Karpas-422 (cell line): ENCODE results near the gene HIPK2. TPM values are rescaled to one million over a fixed set of nuclear protein-coding genes. Genes with fewer than 3 reads are reported as not detected.

Experiments used
- DNase-seq: peaks from one replicate; pipeline ENCODE4 v3.0.0-alpha.2; 2015
- H2AFZ ChIP-seq: fragments of 200-600 bp; sonication (generic); 2 replicates; pipeline ENCODE4 v1.6.1; 2014; ENCODE audit warnings: antibody characterized with exemption, low read length, mixed read lengths
- H3K27ac ChIP-seq: fragments of 200-600 bp; sonication (generic); 2 replicates; pipeline ENCODE4 v1.5.1; 2014; ENCODE audit warnings: mild to moderate bottlenecking, low read length, moderate library complexity
- H3K27me3 ChIP-seq: fragments of 200-600 bp; sonication (generic); 2 replicates; pipeline ENCODE4 v1.6.1; 2014; ENCODE audit warnings: low read length, mixed read lengths
- H3K36me3 ChIP-seq: fragments of 200-600 bp; sonication (generic); 2 replicates; pipeline ENCODE4 v1.6.1; 2014; ENCODE audit warnings: low read length, mixed read lengths; ENCODE audit not compliant: insufficient read depth
- H3K4me1 ChIP-seq: fragments of 200-600 bp; sonication (generic); 2 replicates; pipeline ENCODE4 v1.6.1; 2014; ENCODE audit warnings: mild to moderate bottlenecking, low read length, mixed read lengths
- H3K4me2 ChIP-seq: fragments of 200-600 bp; sonication (generic); 2 replicates; pipeline ENCODE4 v1.6.1; 2014; ENCODE audit warnings: low read length, low read depth, mild to moderate bottlenecking; ENCODE audit not compliant: poor library complexity, severe bottlenecking
- H3K4me3 ChIP-seq: fragments of 200-600 bp; sonication (generic); 2 replicates; pipeline ENCODE4 v1.5.1; 2014; ENCODE audit warnings: mild to moderate bottlenecking, antibody characterized with exemption, low read length, mixed read lengths
- H3K79me2 ChIP-seq: fragments of 200-600 bp; sonication (generic); 2 replicates; pipeline ENCODE4 v1.6.1; 2014; ENCODE audit warnings: mild to moderate bottlenecking, low read length, mixed read lengths
- H3K9ac ChIP-seq: fragments of 200-600 bp; sonication (generic); 2 replicates; pipeline ENCODE4 v1.6.0; 2014; ENCODE audit warnings: low read length
- H3K9me2 ChIP-seq: fragments of 200-600 bp; sonication (generic), shearing (Covaris generic); replicated peaks from 2 replicates; pipeline ENCODE4 v1.6.0; 2014; ENCODE audit warnings: mild to moderate bottlenecking, low read length, moderate library complexity; ENCODE audit not compliant: insufficient read depth
- H3K9me3 ChIP-seq: fragments of 300-700, 200-600 bp; sonication (generic); 2 replicates; pipeline ENCODE4 v1.6.1; 2014; ENCODE audit warnings: low read length, mixed read lengths
- H4K20me1 ChIP-seq: fragments of 200-600 bp; sonication (generic); 2 replicates; pipeline ENCODE4 v1.6.1; 2014; ENCODE audit warnings: mild to moderate bottlenecking, antibody characterized with exemption, low read length, low read depth; ENCODE audit not compliant: insufficient read depth
- total RNA-seq: library from RNA; depleted of rRNA; stranded (reverse); fragments of >200 nt; shearing (Covaris generic); gene quantifications from 2 replicates; pipeline ENCODE4 v1.2.3, GENCODE V29; 2014; ENCODE audit warnings: low replicate concordance

The HIPK2 gene
- total RNA-seq, 1 experiment from 2014 or later: not detected

GRCh38 chr7:139526578-139527544 is 250.9 kb downstream of the HIPK2 start:
- no peaks in the 10 kb centered on the region for H3K4me1 ChIP-seq
- no peaks in the 10 kb centered on the region for H3K36me3 ChIP-seq
- no peaks in the 10 kb centered on the region for H3K27me3 ChIP-seq
- no peaks in the 10 kb centered on the region for H3K9me2 ChIP-seq
- H3K4me3 ChIP-seq: no peak overlapping the region
- no peaks in the 10 kb centered on the region for H3K9me3 ChIP-seq
- no peak overlapping the region for H3K9ac ChIP-seq
- no peak overlapping the region for H2AFZ ChIP-seq
- H4K20me1 ChIP-seq: no peaks in the 10 kb centered on the region
- H3K4me2 ChIP-seq: no peak overlapping the region
- no peaks in the 10 kb centered on the region for H3K79me2 ChIP-seq
- no peak overlapping the region for H3K27ac ChIP-seq
- no peak for DNase-seq

DNA sequence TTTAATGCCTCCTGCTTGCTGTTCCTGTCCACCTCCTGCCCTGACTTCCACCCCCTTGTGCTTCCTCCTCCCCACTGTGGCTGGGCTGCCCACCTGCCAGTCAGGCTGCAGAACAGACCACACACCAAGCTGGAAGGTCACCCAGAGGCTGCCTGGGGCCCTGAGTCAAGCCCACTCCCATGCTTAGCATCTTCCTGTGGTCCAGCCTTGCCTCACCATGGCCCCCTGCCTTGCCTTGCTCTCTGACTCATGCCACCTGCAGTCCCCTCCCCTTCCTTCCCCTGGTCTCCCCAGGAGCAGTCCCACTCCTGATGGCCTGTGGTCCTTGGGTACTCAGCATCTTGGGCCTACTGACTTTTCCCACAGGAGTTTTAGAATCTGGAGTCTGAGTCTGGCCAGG is 252.0 kb downstream of the HIPK2 start:
- no peaks in the 10 kb centered on the region for H3K27me3 ChIP-seq
- H3K4me3 ChIP-seq: no peak overlapping the region
- no peak overlapping the region for H3K4me2 ChIP-seq
- DNase-seq: no peak
- H3K27ac ChIP-seq: no peak overlapping the region
- no peak overlapping the region for H3K9ac ChIP-seq
- H3K4me1 ChIP-seq: no peaks in the 10 kb centered on the region
- H2AFZ ChIP-seq: no peak overlapping the region
- no peaks in the 10 kb centered on the region for H3K9me3 ChIP-seq
- no peaks in the 10 kb centered on the region for H3K36me3 ChIP-seq
- no peaks in the 10 kb centered on the region for H4K20me1 ChIP-seq
- no peaks in the 10 kb centered on the region for H3K79me2 ChIP-seq
- H3K9me2 ChIP-seq: no peaks in the 10 kb centered on the region

GRCh38 chr7:139525239-139525638 is 252.6 kb downstream of the HIPK2 start:
- H3K9me3 ChIP-seq: no peaks in the 10 kb centered on the region
- no peak overlapping the region for H2AFZ ChIP-seq
- no peaks in the 10 kb centered on the region for H4K20me1 ChIP-seq
- no peaks in the 10 kb centered on the region for H3K79me2 ChIP-seq
- H3K4me2 ChIP-seq: no peak overlapping the region
- H3K36me3 ChIP-seq: no peaks in the 10 kb centered on the region
- DNase-seq: no peak
- no peak overlapping the region for H3K27ac ChIP-seq
- no peaks in the 10 kb centered on the region for H3K27me3 ChIP-seq
- no peak overlapping the region for H3K4me3 ChIP-seq
- no peak overlapping the region for H3K9ac ChIP-seq
- H3K9me2 ChIP-seq: no peaks in the 10 kb centered on the region
- H3K4me1 ChIP-seq: no peaks in the 10 kb centered on the region

- H3K9ac ChIP-seq: no peak overlapping the region
- no peaks in the 10 kb centered on the region for H3K4me1 ChIP-seq
- H3K27ac ChIP-seq: no peak overlapping the region
- no peaks in the 10 kb centered on the region for H3K27me3 ChIP-seq
- no peaks in the 10 kb centered on the region for H3K79me2 ChIP-seq
- no peak for DNase-seq
- no peaks in the 10 kb centered on the region for H4K20me1 ChIP-seq
- H3K9me3 ChIP-seq: no peaks in the 10 kb centered on the region
- H2AFZ ChIP-seq: no peak overlapping the region
- H3K9me2 ChIP-seq: no peaks in the 10 kb centered on the region
- no peaks in the 10 kb centered on the region for H3K36me3 ChIP-seq
- no peak overlapping the region for H3K4me3 ChIP-seq
- no peak overlapping the region for H3K4me2 ChIP-seq
Observed at GRCh38 chr7:139523968-139524815, 253.6 kb downstream of the HIPK2 start.

DNA sequence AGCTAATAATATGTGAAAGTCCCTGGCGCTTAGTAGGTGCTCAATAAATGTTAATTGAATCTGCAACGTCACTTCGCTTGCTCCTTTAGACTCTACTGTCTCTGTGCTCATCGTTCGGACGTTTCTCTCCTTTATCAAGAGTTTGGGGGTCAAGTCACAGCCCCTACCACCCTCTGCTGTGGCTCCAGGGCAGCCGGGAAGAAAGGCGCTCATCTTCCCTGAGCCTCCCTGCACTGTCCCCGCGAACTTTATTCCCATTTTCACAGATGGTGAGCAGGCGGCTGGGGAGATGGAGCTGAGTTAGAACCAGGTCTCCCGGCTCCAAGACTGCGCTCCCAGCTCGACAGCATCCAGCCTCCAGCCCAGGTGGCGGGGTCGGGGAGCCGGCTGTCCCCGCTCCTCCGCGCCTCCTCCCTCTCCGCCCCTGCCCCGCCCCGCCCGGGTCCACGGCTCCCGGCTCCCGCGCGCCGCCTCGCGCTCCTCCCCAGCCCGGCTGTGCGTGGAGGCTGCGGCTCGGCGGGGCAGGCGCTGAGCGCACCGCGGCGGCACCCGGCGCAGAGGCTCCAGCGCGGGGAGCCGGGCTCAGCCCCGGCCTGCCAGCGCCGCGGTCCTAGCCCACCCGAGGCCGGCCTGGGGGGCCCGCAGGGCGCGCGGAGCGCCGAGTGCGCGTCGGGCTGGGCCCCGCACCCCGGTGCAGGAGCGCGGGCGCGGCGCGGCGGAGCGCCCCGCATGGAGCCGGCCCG is 254.4 kb downstream of the HIPK2 start, which contains the start of gene CLEC2L:
Gene CLEC2L (plus strand): TSS at position 487 of the 743 bp plus-strand sequence. CDS start 243 bp downstream, at position 730.
- no peaks in the 10 kb centered on the region for H3K4me1 ChIP-seq
- no peak within 1 kb of the TSS for H2AFZ ChIP-seq
- no peaks in the 10 kb centered on the region for H3K36me3 ChIP-seq
- no peak for DNase-seq
- H3K9me2 ChIP-seq: no peaks in the 10 kb centered on the region
- H3K9me3 ChIP-seq: no peaks in the 10 kb centered on the region
- no peaks in the 10 kb centered on the region for H4K20me1 ChIP-seq
- H3K4me2 ChIP-seq: no peak within 1 kb of the TSS
- no peak within 1 kb of the TSS for H3K27ac ChIP-seq
- H3K4me3 ChIP-seq: no peak within 1 kb of the TSS
- H3K79me2 ChIP-seq: no peaks in the 10 kb centered on the region
- no peaks in the 10 kb centered on the region for H3K27me3 ChIP-seq
- H3K9ac ChIP-seq: no peak within 1 kb of the TSS

DNA sequence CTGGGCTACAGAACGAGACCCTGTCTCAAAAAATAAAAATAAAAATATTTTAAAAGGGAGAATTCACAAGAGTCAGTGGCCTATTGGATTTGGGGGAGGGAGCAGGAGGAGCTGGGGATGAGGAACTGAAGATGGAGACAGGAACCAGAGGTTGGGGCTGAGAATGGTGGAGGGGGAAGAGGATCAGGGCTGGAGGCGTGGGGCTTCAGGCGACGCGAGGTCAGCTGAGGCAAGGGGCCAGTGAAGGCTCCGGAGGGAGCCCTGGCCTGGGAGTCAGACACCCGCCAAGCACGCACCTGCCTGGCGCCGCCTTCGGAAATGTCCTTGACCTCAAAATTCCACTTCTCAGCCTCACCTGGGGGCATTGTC is 255.0 kb downstream of the HIPK2 start:
- Histone ChIP-seq H3K9me3 (no peaks in the 10 kb centered on the region), H3K4me2 (no peak overlapping the region)

GRCh38 chr7:139521439-139521838 is 256.4 kb downstream of the HIPK2 start:
- no peaks in the 10 kb centered on the region for H3K79me2 ChIP-seq
- no peaks in the 10 kb centered on the region for H3K36me3 ChIP-seq
- H3K9me3 ChIP-seq: no peaks in the 10 kb centered on the region
- H3K4me2 ChIP-seq: no peak overlapping the region
- H3K4me3 ChIP-seq: no peak overlapping the region
- DNase-seq: no peak
- H3K4me1 ChIP-seq: no peaks in the 10 kb centered on the region
- H3K27ac ChIP-seq: no peak overlapping the region
- no peak overlapping the region for H2AFZ ChIP-seq
- H3K9ac ChIP-seq: no peak overlapping the region
- no peaks in the 10 kb centered on the region for H3K9me2 ChIP-seq
- H4K20me1 ChIP-seq: no peaks in the 10 kb centered on the region
- H3K27me3 ChIP-seq: no peaks in the 10 kb centered on the region

More for the DNA sequence above, 255.0 kb downstream of the HIPK2 start:
- no peaks in the 10 kb centered on the region for H3K9me2 ChIP-seq
- DNase-seq: no peak
- no peaks in the 10 kb centered on the region for H4K20me1 ChIP-seq
- H2AFZ ChIP-seq: no peak overlapping the region
- no peak overlapping the region for H3K27ac ChIP-seq
- no peaks in the 10 kb centered on the region for H3K4me1 ChIP-seq
- no peaks in the 10 kb centered on the region for H3K79me2 ChIP-seq
- no peaks in the 10 kb centered on the region for H3K36me3 ChIP-seq
- no peak overlapping the region for H3K9ac ChIP-seq
- H3K27me3 ChIP-seq: no peaks in the 10 kb centered on the region
- H3K4me3 ChIP-seq: no peak overlapping the region
